GM12878 (cell line): ENCODE results near the gene CREB5. TPM values are rescaled to one million over a fixed set of nuclear protein-coding genes. Genes with fewer than 3 reads are reported as not detected.

Experiments
- ATAC-seq: fragments of 200-7000 bp; cut with Tn5 transposase; 3 replicates; pipeline ENCODE4 v1.9.1; 2020; ENCODE audit warnings: mild to moderate bottlenecking, moderate library complexity
- BruUV-seq: library from RNA; stranded (reverse); fragments of 400-500 nt; replicated peaks from 2 replicates; lab custom pipeline; 2021; lab: Mats Ljungman, UMichigan
- CTCF ChIA-PET: fragments of 300-600 bp; sonication (Branson Sonifier 250); formaldehyde crosslinking; extraction: SDS; loops from one replicate; lab custom pipeline; 2021; ENCODE audit warnings: inconsistent platforms; lab: Yijun Ruan, JAX
- POLR2A ChIA-PET: fragments of 350-600 bp; formaldehyde crosslinking; extraction: SDS; loops from one replicate; lab custom pipeline; 2021; ENCODE audit warnings: inconsistent platforms; lab: Charles Lee
- RAD21 ChIA-PET: fragments of 300-600 bp; sonication (Branson Sonifier 250); formaldehyde crosslinking; loops from one replicate; lab custom pipeline; 2023; ENCODE audit warnings: antibody characterized with exemption; ENCODE audit not compliant: unreplicated experiment; lab: Charles Lee
- SMC1A ChIA-PET: fragments of 300-600 bp; sonication (Branson Sonifier 250); formaldehyde crosslinking; loops from one replicate; lab custom pipeline; 2023; ENCODE audit not compliant: unreplicated experiment, uncharacterized antibody; lab: Charles Lee
- DNase-seq: peaks from one replicate; pipeline ENCODE4 v3.0.0-alpha.2; 2011; ENCODE audit warnings: low read depth, low spot score
- FAIRE-seq: peaks from 3 replicates; lab custom pipeline; 2011; peaks lifted over from hg19 to GRCh38; lab: Jason Lieb, UNC
- H2AFZ ChIP-seq: 2 replicates; pipeline ENCODE4 v1.6.0; 2011; ENCODE audit warnings: low read depth, low read length, control low read depth; ENCODE audit not compliant: control insufficient read depth
- H3K27ac ChIP-seq: 2 replicates; pipeline ENCODE4 v1.5.1; 2011; ENCODE audit warnings: control low read depth; ENCODE audit not compliant: control insufficient read depth, insufficient read depth
- H3K27me3 ChIP-seq, 2 experiments: replicated peaks in 1 of 2; 2 replicates each; pipeline versions ENCODE4 v1.6.0 to v1.6.1; 2011; ENCODE audit warnings: low read length in 1 of 2; ENCODE audit not compliant: control insufficient read depth in 2 of 2, insufficient read depth in 2 of 2
- H3K36me3 ChIP-seq, 2 experiments: 2 replicates each; pipeline ENCODE4 v1.5.1; 2011; ENCODE audit warnings: low read length in 1 of 2; ENCODE audit not compliant: control insufficient read depth in 2 of 2, insufficient read depth in 2 of 2
- H3K4me1 ChIP-seq: 2 replicates; pipeline ENCODE4 v1.6.1; 2011; ENCODE audit warnings: mild to moderate bottlenecking, low read length, moderate library complexity, mixed read lengths; ENCODE audit not compliant: control insufficient read depth, insufficient read depth
- H3K4me2 ChIP-seq: 2 replicates; pipeline ENCODE4 v1.6.0; 2011; ENCODE audit warnings: control low read depth; ENCODE audit not compliant: control insufficient read depth, insufficient read depth
- H3K4me3 ChIP-seq: fragments of 200-600 bp; sonication (generic); 2 replicates; pipeline ENCODE4 v1.5.1; 2016
- H3K79me2 ChIP-seq: 2 replicates; pipeline ENCODE4 v1.6.0; 2011; ENCODE audit warnings: low read length; ENCODE audit not compliant: control insufficient read depth, insufficient read depth
- H3K9ac ChIP-seq: 2 replicates; pipeline ENCODE4 v1.8.0; 2011; ENCODE audit warnings: low read length, control low read depth, mixed read lengths; ENCODE audit not compliant: control insufficient read depth, insufficient read depth
- H3K9me3 ChIP-seq: replicated peaks from 3 replicates; pipeline ENCODE4 v1.5.1; 2011; ENCODE audit warnings: mild to moderate bottlenecking, low read length; ENCODE audit not compliant: control insufficient read depth, insufficient read depth
- H4K20me1 ChIP-seq: 2 replicates; pipeline ENCODE4 v1.6.0; 2011; ENCODE audit not compliant: control insufficient read depth, insufficient read depth
- CTCF ChIP-seq, 3 experiments: IDR thresholded peaks in 2 of 3; conservative IDR thresholded peaks in 1 of 3; 2 replicates each; pipeline ENCODE4 v1.5.1; 2011; ENCODE audit warnings: low read depth in 3 of 3, low read length in 3 of 3, mild to moderate bottlenecking in 3 of 3, control low read depth in 2 of 3, moderate library complexity in 2 of 3, inconsistent platforms in 1 of 3, mixed read lengths in 1 of 3; ENCODE audit not compliant: control insufficient read depth in 2 of 3, insufficient read depth in 1 of 3; ENCODE audit errors: extremely low read depth in 1 of 3
- NKRF ChIP-seq: fragments of 450-650 bp; conservative IDR thresholded peaks from 2 replicates; pipeline ENCODE4 v1.6.1; 2017; ENCODE audit warnings: mild to moderate bottlenecking, moderate library complexity
- RUNX3 ChIP-seq: IDR thresholded peaks from 2 replicates; pipeline ENCODE4 v1.6.1; 2012; ENCODE audit warnings: low read length, inconsistent platforms
- WGBS: methylation state at CpG from one replicate; pipeline ENCODE4 v1.1.6; 2016; ENCODE audit warnings: low lambda C conversion rate; ENCODE audit not compliant: insufficient replicate concordance, insufficient coverage; ENCODE audit errors: missing lambda C conversion rate; 5-methylcytosine and 5-hydroxymethylcytosine counted together
- in situ Hi-C: fragments of 300-500 bp; cut with MboI; formaldehyde crosslinking; loops from 9 replicates; pipeline ENCODE4 v1.14.3; 2018; ENCODE audit warnings: mixed read lengths
- intact Hi-C: fragments of 100-400 bp; cut with micrococcal nuclease; formaldehyde crosslinking; loops from one replicate; pipeline ENCODE4 v1.14.2; 2022; ENCODE audit not compliant: unreplicated experiment
- polyA plus RNA-seq, 11 experiments: library from polyadenylated mRNA; depleted of rRNA in 4 of 11; unstranded in 6 of 11; stranded (reverse) in 5 of 11; fragments of >200 nt; fragmentation: Nextera tagmentation in 4 of 11; fragmentation: Illumina TruSeq in 1 of 11; extraction: Ambion mirVana in 4 of 11; extraction: Trizol in 1 of 11; gene quantifications; 1 replicate in 1 of 11; 2 replicates in 10 of 11; pipeline versions ENCODE4 v1.2.1 to v1.2.3, GENCODE V29; 2011 to 2016; ENCODE audit warnings: inconsistent platforms in 2 of 11, missing spikeins in 2 of 11, low read depth in 1 of 11
- total RNA-seq, 4 experiments: library from RNA; depleted of rRNA in 3 of 4; stranded (reverse); fragments of >200 nt in 3 of 4; fragmentation: Illumina TruSeq in 1 of 4; extraction: Trizol in 1 of 4; gene quantifications; 2 replicates each; pipeline versions ENCODE4 v1.2.1 to v1.2.3, GENCODE V29; 2013 to 2021
- TF ChIP-seq, protein P1 (sequence below): fragments of 450-650 bp; IDR thresholded peaks from 2 replicates; pipeline ENCODE4 v1.6.1; 2017; ENCODE audit warnings: mild to moderate bottlenecking, low read depth, inconsistent platforms; ENCODE audit not compliant: poor library complexity, severe bottlenecking
- TF ChIP-seq, protein P2 (sequence below): fragments of 450-650 bp; IDR thresholded peaks from 2 replicates; pipeline ENCODE4 v1.6.1; 2016; ENCODE audit warnings: mild to moderate bottlenecking, moderate library complexity, borderline replicate concordance

The CREB5 gene
- total and polyA plus RNA-seq, 10 of the 15 experiments (the other 5 are each of a cell fraction or from before 2014, with no cell fraction given), result 12.9 to 74.1 (median 53.0) TPM

- TF ChIP-seq, protein P1, sequence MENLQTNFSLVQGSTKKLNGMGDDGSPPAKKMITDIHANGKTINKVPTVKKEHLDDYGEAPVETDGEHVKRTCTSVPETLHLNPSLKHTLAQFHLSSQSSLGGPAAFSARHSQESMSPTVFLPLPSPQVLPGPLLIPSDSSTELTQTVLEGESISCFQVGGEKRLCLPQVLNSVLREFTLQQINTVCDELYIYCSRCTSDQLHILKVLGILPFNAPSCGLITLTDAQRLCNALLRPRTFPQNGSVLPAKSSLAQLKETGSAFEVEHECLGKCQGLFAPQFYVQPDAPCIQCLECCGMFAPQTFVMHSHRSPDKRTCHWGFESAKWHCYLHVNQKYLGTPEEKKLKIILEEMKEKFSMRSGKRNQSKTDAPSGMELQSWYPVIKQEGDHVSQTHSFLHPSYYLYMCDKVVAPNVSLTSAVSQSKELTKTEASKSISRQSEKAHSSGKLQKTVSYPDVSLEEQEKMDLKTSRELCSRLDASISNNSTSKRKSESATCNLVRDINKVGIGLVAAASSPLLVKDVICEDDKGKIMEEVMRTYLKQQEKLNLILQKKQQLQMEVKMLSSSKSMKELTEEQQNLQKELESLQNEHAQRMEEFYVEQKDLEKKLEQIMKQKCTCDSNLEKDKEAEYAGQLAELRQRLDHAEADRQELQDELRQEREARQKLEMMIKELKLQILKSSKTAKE, result no peak
These were observed 289.4 kb downstream of the CREB5 start (continued) for GRCh38 chr7:28701731-28702130.

DNA sequence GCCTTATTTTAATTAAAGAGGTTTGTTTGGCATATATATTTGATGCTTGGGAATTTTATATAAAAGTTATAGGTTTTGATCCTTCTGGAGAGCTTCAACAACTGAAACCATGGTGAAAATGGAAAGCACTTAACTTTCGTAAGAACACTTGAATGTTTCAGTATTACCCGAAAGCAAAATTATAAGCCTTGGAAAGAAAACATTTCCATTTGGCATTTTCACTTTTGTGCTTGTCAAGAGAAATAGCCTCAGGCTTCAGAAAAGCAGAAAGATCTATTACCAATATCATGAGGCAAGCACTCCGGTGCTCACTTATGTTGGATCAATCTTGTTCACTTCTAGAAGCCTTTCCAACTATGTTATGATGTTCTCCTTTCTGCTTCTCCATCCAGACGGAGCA is 289.9 kb downstream of the CREB5 start:
- intact Hi-C loops, result loop anchor here (5.0 kb wide), 1 partner anchor 115 kb away; no protein-coding TSS in a partner anchor
- ATAC-seq, result no peak
- TF ChIP-seq RUNX3 (no peak), NKRF (no peak), CTCF (IDR thresholded peaks at IDR 0.05 in 2 of 3, conservative IDR thresholded peaks at IDR 0.05 in 1 of 3; ENCODE audit: control insufficient read depth in 2 of 3, extremely low read depth in 1 of 3, insufficient read depth in 1 of 3, low read depth in 3 of 3, low read length in 3 of 3) (no peak)
- TF ChIP-seq, protein P2, sequence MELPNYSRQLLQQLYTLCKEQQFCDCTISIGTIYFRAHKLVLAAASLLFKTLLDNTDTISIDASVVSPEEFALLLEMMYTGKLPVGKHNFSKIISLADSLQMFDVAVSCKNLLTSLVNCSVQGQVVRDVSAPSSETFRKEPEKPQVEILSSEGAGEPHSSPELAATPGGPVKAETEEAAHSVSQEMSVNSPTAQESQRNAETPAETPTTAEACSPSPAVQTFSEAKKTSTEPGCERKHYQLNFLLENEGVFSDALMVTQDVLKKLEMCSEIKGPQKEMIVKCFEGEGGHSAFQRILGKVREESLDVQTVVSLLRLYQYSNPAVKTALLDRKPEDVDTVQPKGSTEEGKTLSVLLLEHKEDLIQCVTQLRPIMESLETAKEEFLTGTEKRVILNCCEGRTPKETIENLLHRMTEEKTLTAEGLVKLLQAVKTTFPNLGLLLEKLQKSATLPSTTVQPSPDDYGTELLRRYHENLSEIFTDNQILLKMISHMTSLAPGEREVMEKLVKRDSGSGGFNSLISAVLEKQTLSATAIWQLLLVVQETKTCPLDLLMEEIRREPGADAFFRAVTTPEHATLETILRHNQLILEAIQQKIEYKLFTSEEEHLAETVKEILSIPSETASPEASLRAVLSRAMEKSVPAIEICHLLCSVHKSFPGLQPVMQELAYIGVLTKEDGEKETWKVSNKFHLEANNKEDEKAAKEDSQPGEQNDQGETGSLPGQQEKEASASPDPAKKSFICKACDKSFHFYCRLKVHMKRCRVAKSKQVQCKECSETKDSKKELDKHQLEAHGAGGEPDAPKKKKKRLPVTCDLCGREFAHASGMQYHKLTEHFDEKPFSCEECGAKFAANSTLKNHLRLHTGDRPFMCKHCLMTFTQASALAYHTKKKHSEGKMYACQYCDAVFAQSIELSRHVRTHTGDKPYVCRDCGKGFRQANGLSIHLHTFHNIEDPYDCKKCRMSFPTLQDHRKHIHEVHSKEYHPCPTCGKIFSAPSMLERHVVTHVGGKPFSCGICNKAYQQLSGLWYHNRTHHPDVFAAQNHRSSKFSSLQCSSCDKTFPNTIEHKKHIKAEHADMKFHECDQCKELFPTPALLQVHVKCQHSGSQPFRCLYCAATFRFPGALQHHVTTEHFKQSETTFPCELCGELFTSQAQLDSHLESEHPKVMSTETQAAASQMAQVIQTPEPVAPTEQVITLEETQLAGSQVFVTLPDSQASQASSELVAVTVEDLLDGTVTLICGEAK, result no peak

More for the DNA sequence above, 289.9 kb downstream of the CREB5 start:
- RAD21 ChIA-PET, result no interaction called here
- Histone ChIP-seq H3K79me2 (no peaks in the 10 kb centered on the region), H2AFZ (no peak overlapping the region), H3K4me2 (no peak overlapping the region), H3K4me3 (no peak overlapping the region), H3K9me3 (peaks cover 2% of the 10 kb centered on the region; the same call in 2 of the 3 replicates), H3K27ac (no peak overlapping the region), H3K4me1 (peaks cover 25% of the 10 kb centered on the region), H4K20me1 (no peaks in the 10 kb centered on the region), H3K36me3 (no peaks in the 10 kb centered on the region; a peak in 1 of 4 replicates), H3K9ac (no peak overlapping the region), H3K27me3 (no peaks in the 10 kb centered on the region)
- DNase-seq (no peak), FAIRE-seq (no peak)
- SMC1A ChIA-PET, result interaction anchor here (0.9 to 5.2 kb wide), 5 partner anchors 8 to 131 kb away, joined by 3 to 32 read pairs (median 8); no protein-coding TSS in a partner anchor
- in situ Hi-C loops, result no loop called here
- whole genome bisulfite sequencing, result 80% methylated on average over 4 of the region's 4 CpGs
- CTCF ChIA-PET, result interaction anchor here (2.6 kb wide), 1 partner anchor 17 kb away, joined by 13 read pairs; no protein-coding TSS in a partner anchor
- BruUV-seq, result no TSS peak
- POLR2A ChIA-PET, result interaction anchor here (1.6 kb wide), 1 partner anchor 17 kb away, joined by 5 read pairs; no protein-coding TSS in a partner anchor
